Fibroblast of skin of left quadriceps (primary cell): Measurements from ENCODE around the gene ABCB11.
"Not testable (repeated sequence)": the region's sequence is repeated elsewhere in the genome, so short reads cannot be mapped to it uniquely, and the experiment has no call there.

ENCODE experiments used
- DNase-seq, 2 experiments: peaks; one replicate each; pipeline ENCODE4 v3.0.0-alpha.2; 2013; ENCODE audit warnings: low read depth in 2 of 2

Gene ABCB11

DNA sequence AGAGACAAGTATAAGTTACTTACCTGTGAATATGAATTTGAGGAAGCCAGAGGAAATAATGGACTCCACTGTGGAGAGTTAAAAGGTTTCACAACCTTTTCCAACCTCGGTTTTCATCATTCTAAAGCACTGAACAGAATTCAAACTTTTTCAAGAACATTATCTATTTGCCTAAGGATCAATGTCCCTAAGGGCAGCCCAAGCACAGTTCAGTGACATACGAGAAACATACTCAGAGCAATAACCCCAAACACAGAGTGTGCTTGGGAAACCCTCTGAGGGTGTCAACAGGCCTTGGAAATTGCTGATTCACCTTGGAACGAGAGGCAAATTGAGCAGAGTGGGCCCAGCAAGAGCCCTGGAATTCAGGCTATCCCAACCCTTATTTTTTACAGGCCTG is at the start of gene ABCB11:
ABCB11 (minus strand) TSS at position 123 of the 400 bp plus-strand sequence. CDS start 13,199 bp downstream, outside the sequence.
- no peak for DNase-seq

- DNase-seq = no peak
These were observed 49.3 kb upstream of the ABCB11 start for GRCh38 chr2:169080250-169081069.

- DNase-seq = no peak
These were observed 46.6 kb upstream of the ABCB11 start for GRCh38 chr2:169077674-169078240.

- DNase-seq = no peak
These were observed 43.0 kb upstream of the ABCB11 start for GRCh38 chr2:169073963-169074751.

GRCh38 chr2:169073211-169073962 is 42.3 kb upstream of the ABCB11 start:
- DNase-seq = no peak

GRCh38 chr2:169072163-169072925 is 41.2 kb upstream of the ABCB11 start:
- DNase-seq = no peak

GRCh38 chr2:169071455-169071854 is 40.3 kb upstream of the ABCB11 start:
- DNase-seq = no peak

- DNase-seq = no peak
These were observed 38.7 kb upstream of the ABCB11 start for GRCh38 chr2:169069833-169070232.

- no peak for DNase-seq
These were observed 38.2 kb upstream of the ABCB11 start, which contains the start of gene DHRS9 for GRCh38 chr2:169069341-169069740. DHRS9 (plus strand) TSS chr2:169069563; CDS start chr2:169081582, 12,019 bp downstream.

DNA sequence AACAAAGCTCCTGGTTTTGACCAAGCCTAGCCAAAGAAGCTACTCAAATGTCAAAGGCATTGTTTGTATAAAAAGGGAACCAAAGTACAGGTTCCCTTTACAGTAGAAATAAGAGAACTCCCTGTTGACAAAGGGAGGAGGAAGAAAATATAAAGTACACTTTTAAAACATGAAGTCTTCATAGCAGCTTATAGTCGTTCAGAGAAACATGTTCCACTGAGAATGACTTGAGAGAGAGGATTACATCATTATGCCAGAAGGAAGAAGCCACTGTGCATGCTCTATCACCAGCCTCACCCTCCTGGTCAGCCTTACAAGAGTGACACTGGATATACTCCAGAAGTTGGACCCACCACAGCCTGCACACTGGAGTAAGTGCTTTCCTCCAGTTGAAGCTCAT is 35.8 kb upstream of the ABCB11 start:
- no peak for DNase-seq

- DNase-seq = no peak
These were observed 34.9 kb upstream of the ABCB11 start for GRCh38 chr2:169065864-169066517.

- no peak for DNase-seq
These were observed 34.3 kb upstream of the ABCB11 start for GRCh38 chr2:169065422-169065821.

- not testable (repeated sequence) for DNase-seq
These were observed 33.1 kb upstream of the ABCB11 start for GRCh38 chr2:169064199-169064598.

DNA sequence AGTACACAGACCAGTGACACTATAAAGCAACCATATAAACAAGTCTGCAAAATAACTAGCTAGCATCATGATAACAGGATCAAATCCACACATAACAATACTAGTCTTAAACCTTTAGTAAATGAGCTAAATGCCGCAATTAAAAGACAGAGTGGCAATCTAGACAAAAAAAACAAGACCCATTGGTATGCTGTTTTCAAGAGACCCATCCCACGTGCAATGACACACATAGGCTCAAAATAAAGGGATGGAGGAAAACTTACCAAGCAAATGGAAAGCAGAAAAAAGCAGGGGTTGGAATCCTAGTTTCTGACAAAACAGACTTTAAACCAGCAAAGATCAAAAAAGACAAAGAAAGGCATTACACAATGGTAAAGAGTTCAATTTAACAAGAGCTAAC is 23.5 kb upstream of the ABCB11 start:
- DNase-seq = not testable (repeated sequence)

DNA sequence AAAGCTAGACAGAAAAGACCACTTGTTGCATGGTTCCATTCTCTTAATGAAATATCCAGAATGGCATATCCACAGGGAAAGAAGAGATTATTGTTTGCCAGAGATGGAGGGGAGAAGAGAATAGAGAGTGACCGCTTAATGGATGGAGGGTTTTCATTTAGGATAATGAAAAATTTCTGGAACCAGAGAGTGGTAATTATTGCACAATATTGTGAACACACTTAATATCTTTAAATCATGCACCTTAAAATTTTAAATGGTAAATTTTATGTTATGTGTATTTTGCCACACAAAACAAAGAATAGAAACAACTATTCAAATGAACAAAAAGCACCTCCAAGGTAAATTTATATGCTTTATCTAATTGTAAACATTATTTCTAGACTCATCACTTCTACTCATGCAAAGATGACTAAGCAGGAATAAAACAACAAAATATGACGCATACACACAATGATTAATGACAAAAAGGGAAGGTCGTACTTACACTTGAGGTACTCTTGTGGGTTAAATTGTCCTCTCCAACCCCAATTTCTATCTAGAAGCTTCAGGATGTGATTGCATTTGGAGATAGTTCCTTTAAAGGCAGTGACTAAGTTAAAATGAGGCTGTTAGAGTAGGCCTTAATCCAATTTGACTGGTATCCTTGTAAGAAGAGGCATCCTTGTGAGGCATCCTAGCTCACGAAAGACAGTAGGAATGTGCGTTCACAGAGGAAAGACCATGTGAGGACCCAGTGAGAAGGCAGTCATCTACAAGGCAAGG is 19.5 kb upstream of the ABCB11 start:
- DNase-seq = no peak

GRCh38 chr2:169049142-169049541 is 18.0 kb upstream of the ABCB11 start:
- no peak for DNase-seq

GRCh38 chr2:169047256-169048250 is 16.4 kb upstream of the ABCB11 start:
- DNase-seq = no peak

DNA sequence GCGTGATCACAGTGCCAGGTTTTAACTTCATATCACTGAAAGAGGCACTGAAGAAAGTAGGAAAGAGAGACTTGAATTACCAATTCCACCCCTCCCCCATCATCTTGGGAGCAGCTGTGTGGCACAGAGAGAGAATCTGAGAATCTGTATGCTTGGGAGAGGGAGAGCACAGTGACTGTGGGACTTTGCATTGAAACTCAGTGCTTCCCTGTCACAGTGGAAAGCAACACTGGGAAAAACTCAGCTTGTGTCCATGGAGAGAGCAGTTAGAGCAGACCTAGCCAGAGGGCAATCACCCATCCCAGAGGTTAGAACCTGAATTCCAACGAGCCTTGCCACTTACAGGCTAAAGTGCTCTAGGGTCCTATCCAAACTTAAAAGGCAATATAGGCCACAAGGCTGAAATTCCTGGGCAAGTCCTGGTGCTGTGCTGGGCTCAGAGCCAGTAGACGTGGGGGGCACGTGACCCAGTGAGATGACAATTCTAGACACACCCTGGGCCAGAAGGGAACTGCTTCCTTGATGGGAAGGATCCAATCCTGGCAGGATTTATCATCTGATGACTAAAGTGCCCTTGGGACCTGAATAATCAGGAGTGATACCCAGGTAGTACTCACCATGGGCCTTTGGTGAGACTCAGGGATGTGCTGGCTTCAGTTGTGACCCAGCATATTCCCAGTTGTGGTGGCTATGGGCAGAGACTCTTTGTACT is 15.5 kb upstream of the ABCB11 start:
- no peak for DNase-seq
